DND-41 (cell line): ENCODE measurements around the gene SRGN.
A peak's percentile ranks its signal among the peaks of the same experiment; 100 is the strongest.

Experiments
- ATAC-seq: fragments of 200-7000 bp; cut with Tn5 transposase; 3 replicates; pipeline ENCODE4 v1.9.1; 2021; ENCODE audit warnings: low read depth; ENCODE audit not compliant: insufficient read depth
- DNase-seq: peaks from one replicate; pipeline ENCODE4 v3.0.0-alpha.2; 2020
- H2AFZ ChIP-seq: 2 replicates; pipeline ENCODE4 v1.6.0; 2012; ENCODE audit warnings: low read depth, low read length
- H3K27ac ChIP-seq: 2 replicates; pipeline ENCODE4 v1.5.1; 2012; ENCODE audit warnings: low read length, inconsistent platforms
- H3K27me3 ChIP-seq: fragments of 200-600 bp; sonication (generic); 2 replicates; pipeline ENCODE4 v1.6.0; 2012; ENCODE audit warnings: low read length, mild to moderate bottlenecking, inconsistent platforms; ENCODE audit not compliant: insufficient read depth, poor library complexity
- H3K36me3 ChIP-seq: 2 replicates; pipeline ENCODE4 v1.5.1; 2012; ENCODE audit warnings: low read length, inconsistent platforms; ENCODE audit not compliant: insufficient read depth
- H3K4me1 ChIP-seq: 2 replicates; pipeline ENCODE4 v1.5.1; 2012; ENCODE audit warnings: mild to moderate bottlenecking, low read length; ENCODE audit not compliant: insufficient read depth
- H3K4me2 ChIP-seq: 2 replicates; pipeline ENCODE4 v1.6.0; 2012; ENCODE audit warnings: mild to moderate bottlenecking, moderate library complexity, low read length, inconsistent platforms; ENCODE audit not compliant: insufficient read depth
- H3K4me3 ChIP-seq, 2 experiments: fragments of 200-600 bp in 1 of 2; shearing (Covaris generic) in 1 of 2; 2 replicates each; pipeline ENCODE4 v1.5.1; 2012 to 2016; ENCODE audit warnings: inconsistent platforms in 2 of 2, low read length in 2 of 2, mild to moderate bottlenecking in 2 of 2, low read depth in 1 of 2, moderate library complexity in 1 of 2
- H3K79me2 ChIP-seq: 2 replicates; pipeline ENCODE4 v1.6.0; 2012; ENCODE audit warnings: low read length, inconsistent platforms; ENCODE audit not compliant: insufficient read depth
- H3K9ac ChIP-seq: 2 replicates; pipeline ENCODE4 v1.6.0; 2012; ENCODE audit warnings: low read depth, mild to moderate bottlenecking, inconsistent platforms, low read length, moderate library complexity
- H3K9me3 ChIP-seq: 2 replicates; pipeline ENCODE4 v1.5.1; 2012; ENCODE audit warnings: low read length, moderate library complexity, mild to moderate bottlenecking, inconsistent platforms; ENCODE audit not compliant: insufficient read depth, severe bottlenecking
- H4K20me1 ChIP-seq: 2 replicates; pipeline ENCODE4 v1.6.0; 2012; ENCODE audit warnings: low read length; ENCODE audit not compliant: insufficient read depth
- EZH2 ChIP-seq: IDR thresholded peaks from 3 replicates; pipeline ENCODE4 v1.6.1; 2012; ENCODE audit warnings: borderline replicate concordance, low read depth, mild to moderate bottlenecking, moderate library complexity, low read length, inconsistent platforms; ENCODE audit not compliant: severe bottlenecking
- TF ChIP-seq, protein P1 (sequence below): IDR thresholded peaks from 2 replicates; pipeline ENCODE4 v1.5.1; 2012; ENCODE audit warnings: borderline replicate concordance, low read length, moderate library complexity, mild to moderate bottlenecking; ENCODE audit not compliant: poor library complexity, severe bottlenecking; ENCODE audit errors: extremely low read depth

SRGN gene

DNA sequence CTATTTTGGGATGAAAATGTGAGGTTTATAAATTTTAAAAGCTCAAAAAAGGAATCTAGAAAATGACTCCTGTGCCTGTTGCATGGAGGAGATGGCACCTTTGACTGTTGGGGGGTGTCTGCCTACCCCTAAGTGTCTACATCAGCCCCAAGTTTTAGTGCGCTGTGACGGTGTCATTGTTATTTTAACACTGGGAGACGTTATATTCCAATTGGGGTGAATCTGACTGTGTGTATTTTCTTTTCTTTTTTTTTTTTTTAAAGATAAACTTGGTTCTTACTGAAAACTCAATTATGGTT lies 517 bp downstream of the SRGN start:
- Histone ChIP-seq H2AFZ (no peak overlapping the region), H4K20me1 (no peaks in the 10 kb centered on the region), H3K9me3 (no peaks in the 10 kb centered on the region), H3K27ac (no peak overlapping the region), H3K4me2 (no peak overlapping the region), H3K36me3 (no peaks in the 10 kb centered on the region), H3K4me1 (peaks cover 19% of the 10 kb centered on the region), H3K4me3 (no peak overlapping the region), H3K27me3 (no peaks in the 10 kb centered on the region), H3K9ac (0 out of 2 replicates have a peak overlapping the region, but pooled peaks have one; percentile 7), H3K79me2 (no peaks in the 10 kb centered on the region)
- ATAC-seq (no peak), DNase-seq (no peak)
- TF ChIP-seq, protein P1, sequence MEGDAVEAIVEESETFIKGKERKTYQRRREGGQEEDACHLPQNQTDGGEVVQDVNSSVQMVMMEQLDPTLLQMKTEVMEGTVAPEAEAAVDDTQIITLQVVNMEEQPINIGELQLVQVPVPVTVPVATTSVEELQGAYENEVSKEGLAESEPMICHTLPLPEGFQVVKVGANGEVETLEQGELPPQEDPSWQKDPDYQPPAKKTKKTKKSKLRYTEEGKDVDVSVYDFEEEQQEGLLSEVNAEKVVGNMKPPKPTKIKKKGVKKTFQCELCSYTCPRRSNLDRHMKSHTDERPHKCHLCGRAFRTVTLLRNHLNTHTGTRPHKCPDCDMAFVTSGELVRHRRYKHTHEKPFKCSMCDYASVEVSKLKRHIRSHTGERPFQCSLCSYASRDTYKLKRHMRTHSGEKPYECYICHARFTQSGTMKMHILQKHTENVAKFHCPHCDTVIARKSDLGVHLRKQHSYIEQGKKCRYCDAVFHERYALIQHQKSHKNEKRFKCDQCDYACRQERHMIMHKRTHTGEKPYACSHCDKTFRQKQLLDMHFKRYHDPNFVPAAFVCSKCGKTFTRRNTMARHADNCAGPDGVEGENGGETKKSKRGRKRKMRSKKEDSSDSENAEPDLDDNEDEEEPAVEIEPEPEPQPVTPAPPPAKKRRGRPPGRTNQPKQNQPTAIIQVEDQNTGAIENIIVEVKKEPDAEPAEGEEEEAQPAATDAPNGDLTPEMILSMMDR, result no peak
- no peak for TF ChIP-seq EZH2

GRCh38 chr10:69088801-69089501 lies 1.0 kb downstream of the SRGN start:
- Histone ChIP-seq H3K79me2 (no peaks in the 10 kb centered on the region), H3K4me2 (no peak overlapping the region)
- ATAC-seq, result no peak

DNA sequence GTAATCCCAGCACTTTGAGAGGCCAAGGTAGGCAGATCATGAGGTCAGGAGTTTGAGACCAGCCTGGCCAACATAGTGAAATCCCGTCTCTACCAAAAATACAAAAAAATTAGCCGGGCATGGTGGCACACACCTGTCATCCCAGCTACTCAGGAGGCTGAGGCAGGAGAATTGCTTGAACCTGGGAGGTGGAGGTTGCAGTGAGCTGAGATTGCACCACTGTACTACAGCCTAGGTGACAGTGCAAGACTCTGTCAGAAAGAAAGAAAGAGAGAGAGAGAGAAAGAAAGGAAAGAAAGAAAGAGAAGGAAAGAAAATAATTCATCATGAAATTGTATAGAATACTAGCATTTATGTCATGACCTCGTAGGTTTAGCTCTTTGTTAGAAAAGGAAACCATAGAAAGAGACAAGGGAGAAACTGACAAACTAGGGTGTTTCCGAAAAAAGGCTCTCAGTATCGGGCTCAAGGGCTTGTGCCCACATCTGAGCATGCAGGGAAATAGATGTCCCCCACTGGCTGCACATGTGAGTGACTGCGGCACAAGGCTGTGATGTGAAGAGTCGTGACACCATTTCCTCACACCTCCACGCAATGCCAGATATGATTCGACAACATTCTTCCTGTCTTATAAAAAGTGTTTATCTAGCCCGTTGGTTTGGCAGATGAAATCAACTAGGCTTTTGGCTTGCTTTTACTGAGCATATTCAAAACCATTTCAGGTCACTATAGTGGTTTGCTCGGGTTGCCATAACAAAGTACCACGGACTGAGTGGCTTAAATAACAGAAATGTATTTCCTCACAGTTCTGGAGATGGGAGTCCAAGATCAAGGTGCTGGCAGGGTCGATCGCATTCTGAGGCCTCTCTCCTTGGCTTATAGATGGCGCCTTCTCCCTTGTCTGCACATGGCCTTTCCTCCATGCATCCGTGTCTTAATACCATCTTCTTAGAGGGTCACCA lies 2.0 kb downstream of the SRGN start:
- no peak overlapping the region for H3K4me3 ChIP-seq
- no peak for TF ChIP-seq EZH2
- TF ChIP-seq, protein P1, result no peak
- ATAC-seq (no peak), DNase-seq (no peak)
- no peak overlapping the region for H3K9ac ChIP-seq
- no peak overlapping the region for H2AFZ ChIP-seq
- H3K36me3 ChIP-seq, result no peaks in the 10 kb centered on the region
- H3K79me2 ChIP-seq, result no peaks in the 10 kb centered on the region
- no peak overlapping the region for H3K27ac ChIP-seq
- H3K4me1 ChIP-seq, result peaks cover 20% of the 10 kb centered on the region
- no peaks in the 10 kb centered on the region for H3K27me3 ChIP-seq
- no peak overlapping the region for H3K4me2 ChIP-seq
- H3K9me3 ChIP-seq, result no peaks in the 10 kb centered on the region
- no peaks in the 10 kb centered on the region for H4K20me1 ChIP-seq

More at GRCh38 chr10:69088801-69089501, 1.0 kb downstream of the SRGN start:
- Histone ChIP-seq H3K27me3 (no peaks in the 10 kb centered on the region), H2AFZ (no peak overlapping the region), H3K27ac (no peak overlapping the region), H3K9me3 (no peaks in the 10 kb centered on the region), H4K20me1 (no peaks in the 10 kb centered on the region), H3K9ac (no peak overlapping the region), H3K36me3 (no peaks in the 10 kb centered on the region), H3K4me3 (no peak overlapping the region), H3K4me1 (peaks cover 20% of the 10 kb centered on the region)
- no peak for DNase-seq
- TF ChIP-seq, protein P1, result no peak
- no peak for TF ChIP-seq EZH2
